Renal cortex interstitium (tissue), 15 donors: Measurements from ENCODE around the gene METTL2B. TPM values are rescaled to one million over a fixed set of nuclear protein-coding genes. Genes with fewer than 3 reads are reported as not detected.
A peak's percentile ranks its signal among the peaks of the same experiment; 100 is the strongest.

Experiments used
- DNase-seq, 11 donors: peaks; one replicate each; pipeline ENCODE4 v3.0.0-alpha.2; 2013; ENCODE audit warnings: low read depth in 9 of 11, low spot score in 4 of 11; ENCODE audit errors: extremely low read depth in 1 of 11
- long read RNA-seq, 16 experiments: transcript quantifications; one replicate each; lab custom pipeline, GENCODE V29; 2026
- polyA plus RNA-seq, 3 donors: library from polyadenylated mRNA; unstranded; fragments of 120-200 nt; gene quantifications; one replicate each; pipeline ENCODE4 v1.2.1, GENCODE V29; 2013; ENCODE audit not compliant: insufficient read length in 3 of 3

Gene METTL2B, protein sequence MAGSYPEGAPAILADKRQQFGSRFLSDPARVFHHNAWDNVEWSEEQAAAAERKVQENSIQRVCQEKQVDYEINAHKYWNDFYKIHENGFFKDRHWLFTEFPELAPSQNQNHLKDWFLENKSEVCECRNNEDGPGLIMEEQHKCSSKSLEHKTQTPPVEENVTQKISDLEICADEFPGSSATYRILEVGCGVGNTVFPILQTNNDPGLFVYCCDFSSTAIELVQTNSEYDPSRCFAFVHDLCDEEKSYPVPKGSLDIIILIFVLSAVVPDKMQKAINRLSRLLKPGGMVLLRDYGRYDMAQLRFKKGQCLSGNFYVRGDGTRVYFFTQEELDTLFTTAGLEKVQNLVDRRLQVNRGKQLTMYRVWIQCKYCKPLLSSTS
- polyA plus RNA-seq: 10 to 100 TPM; 27.4 to 32.2 (median 29.1) TPM
- long read RNA-seq, donor 1, partial matches to known transcripts: 0 of 3 reads
- long read RNA-seq, donor 1, other reads (novel, unspliced or antisense): 0 of 3 reads
- long read RNA-seq, donor 2, partial matches to known transcripts: 0 of 4 reads
- long read RNA-seq, donor 2, other reads (novel, unspliced or antisense): 0 of 4 reads
- long read RNA-seq, donor 3, transcript METTL2B-201 (9 exons, 2,182 nt): major isoform, 5 of 7 reads
- long read RNA-seq, donor 3, partial matches to known transcripts: 0 of 7 reads
- long read RNA-seq, donor 3, other reads (novel, unspliced or antisense): 0 of 7 reads
- long read RNA-seq, donor 4, partial matches to known transcripts: 0 of 6 reads
- long read RNA-seq, donor 4, other reads (novel, unspliced or antisense): 0 of 6 reads
- long read RNA-seq, donor 5: 0 reads
- long read RNA-seq, donor 6, partial matches to known transcripts: 0 of 1 reads
- long read RNA-seq, donor 6, other reads (novel, unspliced or antisense): 0 of 1 reads
- long read RNA-seq, donor 7, partial matches to known transcripts: 0 of 2 reads
- long read RNA-seq, donor 7, other reads (novel, unspliced or antisense): 0 of 2 reads
- long read RNA-seq, donor 8: 0 reads
- long read RNA-seq, donor 9, partial matches to known transcripts: 0 of 3 reads
- long read RNA-seq, donor 9, other reads (novel, unspliced or antisense): 0 of 3 reads
- long read RNA-seq, donor 10, partial matches to known transcripts: 0 of 5 reads
- long read RNA-seq, donor 10, other reads (novel, unspliced or antisense): 0 of 5 reads
- long read RNA-seq, donor 11, partial matches to known transcripts: 0 of 4 reads
- long read RNA-seq, donor 11, other reads (novel, unspliced or antisense): 0 of 4 reads
- long read RNA-seq, donor 12, partial matches to known transcripts: 0 of 2 reads
- long read RNA-seq, donor 12, other reads (novel, unspliced or antisense): 0 of 2 reads
- long read RNA-seq, donor 13: 0 reads
- long read RNA-seq, donor 14, partial matches to known transcripts: 0 of 5 reads
- long read RNA-seq, donor 14, other reads (novel, unspliced or antisense): 0 of 5 reads
- long read RNA-seq, donor 15, partial matches to known transcripts: 0 of 4 reads
- long read RNA-seq, donor 15, other reads (novel, unspliced or antisense): 0 of 4 reads
- long read RNA-seq, donor 16, transcript METTL2B-201 (9 exons, 2,182 nt): major isoform, 9 of 11 reads
- long read RNA-seq, donor 16, partial matches to known transcripts: 0 of 11 reads
- long read RNA-seq, donor 16, other reads (novel, unspliced or antisense): 0 of 11 reads

DNA sequence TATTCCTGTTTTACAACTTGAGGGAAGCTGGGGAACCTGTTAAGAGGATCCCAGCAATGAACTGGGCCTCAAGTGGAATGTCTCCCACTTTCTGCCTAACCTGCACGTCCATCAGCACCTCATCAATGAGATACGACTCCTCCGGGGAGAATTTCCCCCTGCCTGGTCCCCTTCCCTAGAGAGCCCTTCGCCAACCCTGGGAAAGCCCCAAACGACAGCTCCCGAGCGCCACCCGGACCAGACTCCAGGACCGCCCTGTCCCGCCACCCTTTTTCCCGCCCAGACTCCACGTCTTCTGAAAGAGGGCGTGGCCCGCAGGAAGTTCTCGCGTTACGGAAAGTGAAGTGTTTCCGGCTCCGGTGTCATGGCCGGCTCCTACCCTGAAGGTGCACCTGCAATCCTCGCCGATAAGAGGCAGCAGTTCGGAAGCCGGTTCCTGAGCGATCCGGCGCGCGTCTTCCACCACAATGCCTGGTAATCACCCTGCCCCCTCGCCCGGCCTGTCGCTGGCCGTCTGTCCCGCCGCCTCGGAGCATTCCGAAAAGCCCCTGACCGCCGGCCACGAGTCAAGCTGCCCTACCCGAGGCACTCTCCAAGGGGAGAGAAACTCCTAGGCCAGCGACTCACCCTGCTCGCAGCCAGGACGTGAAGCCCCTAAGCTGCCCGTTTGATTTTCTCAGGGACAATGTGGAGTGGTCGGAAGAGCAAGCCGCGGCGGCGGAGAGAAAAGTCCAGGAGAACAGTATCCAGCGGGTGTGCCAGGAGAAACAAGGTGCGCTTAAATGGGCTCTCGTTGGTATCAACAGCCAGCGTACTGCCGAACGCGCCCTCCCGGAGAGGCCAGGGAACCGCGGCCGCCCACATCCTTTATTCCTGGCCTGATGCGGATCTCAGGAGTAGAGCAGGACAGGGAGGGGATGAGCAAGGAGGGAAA is at the start of gene METTL2B:
Gene METTL2B (plus strand): TSS at position 347 of the 934 bp plus-strand sequence. CDS start 18 bp downstream, at position 365.
- DNase-seq: peak in 10 of 11 donors; percentile 71 to 92 (median 84)

- DNase-seq: peak in 4 of 11 donors; percentile 39 to 68 (median 58)
Observed at GRCh38 chr7:128427289-128427891, 49.2 kb upstream of the METTL2B start.

DNA sequence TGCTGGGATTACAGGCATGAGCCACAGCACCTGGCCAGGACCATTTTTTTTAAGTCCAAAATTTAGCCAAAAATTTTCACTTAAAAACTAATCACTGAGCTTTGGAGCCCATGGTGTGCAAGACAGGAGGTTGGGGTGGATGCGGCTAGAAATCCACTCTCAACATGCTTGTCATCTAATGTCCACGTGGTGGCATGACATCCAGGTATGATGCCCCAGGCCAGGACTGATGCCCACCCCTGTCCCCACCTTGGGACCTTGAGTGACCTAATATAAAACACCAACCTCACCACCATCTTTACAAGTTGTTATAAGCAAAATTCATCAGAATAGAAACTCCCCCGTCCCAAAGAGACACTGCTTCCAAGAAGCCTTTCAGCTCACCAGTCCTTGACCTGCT is 46.3 kb upstream of the METTL2B start:
- no peak for DNase-seq

- no peak for DNase-seq
Observed at GRCh38 chr7:128431221-128431620, 45.3 kb upstream of the METTL2B start.

DNA sequence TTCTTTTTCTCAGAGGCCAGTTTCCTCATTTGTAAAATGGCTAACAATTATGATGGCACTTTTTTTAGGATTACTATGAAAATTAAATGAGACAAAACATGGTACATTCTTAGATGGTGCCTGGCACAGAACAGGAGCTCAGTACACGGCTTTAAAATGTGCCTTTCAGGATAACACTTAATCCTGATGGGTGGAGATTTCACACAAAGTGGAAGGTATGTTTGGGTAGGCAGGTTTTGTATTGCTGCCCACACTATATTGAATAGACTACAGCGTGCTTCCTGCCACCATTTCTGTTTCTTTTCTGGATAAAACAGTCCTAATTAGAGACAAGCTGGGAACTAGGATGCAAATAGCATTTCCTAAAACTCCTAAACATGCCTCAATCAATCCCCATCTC is 44.8 kb upstream of the METTL2B start:
- no peak for DNase-seq

GRCh38 chr7:128434413-128435326 is 41.9 kb upstream of the METTL2B start:
- no peak for DNase-seq

DNA sequence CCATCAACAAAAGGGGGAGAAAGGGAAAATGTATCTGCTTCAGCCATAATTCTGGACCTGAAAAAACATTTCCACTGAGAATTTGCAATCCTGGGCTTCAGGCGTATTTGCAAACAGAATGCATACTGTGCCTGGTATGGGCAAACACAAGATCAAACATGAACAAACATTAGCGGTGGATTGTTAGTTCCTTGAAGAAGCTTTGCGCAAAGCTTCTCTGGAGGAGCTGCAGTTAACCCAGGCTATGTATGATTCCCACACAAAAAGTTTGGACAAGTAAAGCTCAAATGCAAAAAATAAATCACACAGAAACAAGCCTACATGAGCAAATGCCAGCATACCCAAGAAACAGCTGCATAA is 41.2 kb upstream of the METTL2B start:
- no peak for DNase-seq

DNA sequence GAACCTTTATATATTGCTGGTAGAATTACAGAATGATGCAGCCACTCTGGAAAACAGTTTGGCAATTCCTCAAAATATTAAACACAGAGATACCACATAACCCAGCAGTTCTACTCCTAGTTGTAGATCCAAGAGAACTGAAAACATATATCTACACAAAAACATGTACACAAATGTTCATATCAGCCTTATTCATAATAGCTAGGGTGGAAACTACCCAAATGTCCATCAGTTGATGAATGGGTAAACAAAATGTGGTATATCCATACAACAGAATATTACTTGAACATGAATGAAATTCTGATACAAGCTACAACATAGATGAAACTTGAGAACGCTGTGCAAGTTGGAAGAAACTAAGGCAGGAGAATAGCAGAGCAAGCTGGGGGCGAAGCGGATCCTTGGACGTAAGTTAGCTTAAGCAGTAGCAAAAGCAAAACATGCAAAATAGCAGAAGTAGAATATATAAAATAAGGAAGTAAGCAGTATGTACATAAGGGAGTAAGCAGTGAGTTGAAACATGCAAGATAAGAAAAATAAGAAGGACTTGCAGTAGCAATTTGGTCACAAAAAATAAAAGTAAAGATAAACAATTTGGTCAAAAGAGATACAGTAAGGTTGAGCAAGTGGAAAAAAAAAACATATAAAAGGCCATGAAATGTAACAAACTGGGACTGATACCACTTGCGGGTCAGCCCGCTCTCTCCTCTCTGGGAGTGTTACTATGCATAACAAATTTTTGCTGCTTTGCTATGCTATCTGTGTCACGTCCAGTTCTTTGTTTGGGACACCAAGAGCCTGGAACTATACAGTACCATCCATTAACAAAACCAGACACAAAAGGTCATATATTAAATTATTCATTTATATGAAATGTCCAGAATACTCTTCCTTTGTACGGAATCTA is 38.9 kb upstream of the METTL2B start:
- no peak for DNase-seq

GRCh38 chr7:128442356-128442755 is 34.2 kb upstream of the METTL2B start:
- DNase-seq: no peak

GRCh38 chr7:128443831-128444600 is 32.5 kb upstream of the METTL2B start:
- no peak for DNase-seq

DNA sequence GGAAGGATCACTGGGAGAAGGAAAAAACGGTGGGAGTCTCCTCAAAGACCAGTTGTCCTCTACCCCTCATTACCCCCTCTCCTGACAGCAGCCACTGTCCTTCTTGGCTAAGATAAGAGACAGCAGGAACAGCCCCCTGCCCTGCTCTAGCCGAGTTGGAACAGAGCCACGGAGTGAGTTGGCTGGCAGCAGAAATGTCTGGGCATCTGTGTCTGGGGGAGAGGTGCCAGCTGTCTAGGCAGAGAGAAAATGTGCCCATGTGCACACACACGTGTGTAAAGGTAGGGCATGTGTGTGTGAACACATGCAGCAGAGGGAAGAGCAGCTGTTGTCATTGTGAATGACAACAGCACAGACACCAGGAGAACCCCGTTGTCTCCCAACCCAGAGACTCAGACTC is 30.2 kb upstream of the METTL2B start:
- no peak for DNase-seq

GRCh38 chr7:128447941-128448564 is 28.5 kb upstream of the METTL2B start:
- no peak for DNase-seq

GRCh38 chr7:128448751-128449302 is 27.7 kb upstream of the METTL2B start:
- DNase-seq: no peak

GRCh38 chr7:128450409-128450808 is 26.1 kb upstream of the METTL2B start:
- no peak for DNase-seq
